Stimulated activated CD4-positive, alpha-beta T cell treated with anti-CD3 and anti-CD28 coated beads, Interleukin-4, amount 100 ng/mL, for 24 hours (primary cell): ENCODE results near the gene CCDC146.
A peak's percentile ranks its signal among the peaks of the same experiment; 100 is the strongest.
"Not testable (repeated sequence)": the region's sequence is repeated elsewhere in the genome, so short reads cannot be mapped to it uniquely, and the experiment has no call there.

Source experiments
- DNase-seq: peaks from one replicate; pipeline ENCODE4 v3.0.0-alpha.2; 2020

Gene CCDC146, protein sequence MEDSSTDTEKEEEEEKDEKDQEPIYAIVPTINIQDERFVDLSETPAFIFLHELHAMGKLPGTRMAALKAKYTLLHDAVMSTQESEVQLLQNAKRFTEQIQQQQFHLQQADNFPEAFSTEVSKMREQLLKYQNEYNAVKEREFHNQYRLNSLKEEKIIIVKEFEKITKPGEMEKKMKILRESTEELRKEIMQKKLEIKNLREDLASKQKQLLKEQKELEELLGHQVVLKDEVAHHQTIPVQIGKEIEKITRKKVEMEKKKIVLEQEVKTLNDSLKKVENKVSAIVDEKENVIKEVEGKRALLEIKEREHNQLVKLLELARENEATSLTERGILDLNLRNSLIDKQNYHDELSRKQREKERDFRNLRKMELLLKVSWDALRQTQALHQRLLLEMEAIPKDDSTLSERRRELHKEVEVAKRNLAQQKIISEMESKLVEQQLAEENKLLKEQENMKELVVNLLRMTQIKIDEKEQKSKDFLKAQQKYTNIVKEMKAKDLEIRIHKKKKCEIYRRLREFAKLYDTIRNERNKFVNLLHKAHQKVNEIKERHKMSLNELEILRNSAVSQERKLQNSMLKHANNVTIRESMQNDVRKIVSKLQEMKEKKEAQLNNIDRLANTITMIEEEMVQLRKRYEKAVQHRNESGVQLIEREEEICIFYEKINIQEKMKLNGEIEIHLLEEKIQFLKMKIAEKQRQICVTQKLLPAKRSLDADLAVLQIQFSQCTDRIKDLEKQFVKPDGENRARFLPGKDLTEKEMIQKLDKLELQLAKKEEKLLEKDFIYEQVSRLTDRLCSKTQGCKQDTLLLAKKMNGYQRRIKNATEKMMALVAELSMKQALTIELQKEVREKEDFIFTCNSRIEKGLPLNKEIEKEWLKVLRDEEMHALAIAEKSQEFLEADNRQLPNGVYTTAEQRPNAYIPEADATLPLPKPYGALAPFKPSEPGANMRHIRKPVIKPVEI

DNA sequence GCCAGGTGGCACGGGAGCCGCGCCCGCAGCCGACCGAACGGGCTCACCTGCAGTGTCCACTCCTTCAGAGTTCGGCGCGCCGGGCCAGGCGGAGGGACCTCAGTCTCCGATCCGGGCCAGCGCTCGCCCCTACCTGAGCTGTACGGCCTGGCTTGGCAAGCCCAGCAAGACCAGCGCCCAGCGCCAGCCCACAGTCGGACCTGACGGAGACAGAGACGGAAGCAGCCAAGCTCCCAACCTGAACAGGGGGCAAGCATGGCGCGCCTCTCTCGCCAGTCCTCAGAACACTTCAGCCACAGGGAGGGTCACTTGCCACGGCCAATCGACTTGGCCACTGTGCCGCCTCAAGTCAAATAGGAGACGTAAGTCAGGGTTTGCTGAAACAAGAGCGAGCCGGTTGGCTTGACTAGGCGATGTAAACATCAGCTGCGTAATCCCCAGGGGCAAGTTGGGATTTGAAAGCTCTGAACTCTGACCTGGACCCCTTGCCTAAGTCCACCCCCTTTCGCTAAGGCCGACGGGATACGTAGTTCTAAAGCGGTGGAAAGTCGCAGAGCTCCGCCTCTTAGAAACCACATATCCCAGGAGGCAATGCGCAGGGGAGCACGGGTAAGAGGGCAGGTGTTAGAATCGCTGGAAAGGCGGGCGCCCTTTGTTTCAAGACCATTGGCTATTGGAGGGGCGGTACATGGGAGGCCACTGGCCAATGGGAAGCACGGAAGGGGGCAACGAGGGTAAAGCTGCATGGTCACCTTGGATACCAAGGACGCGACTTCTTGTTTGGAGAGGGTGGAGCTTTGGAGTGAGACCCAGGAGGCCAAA lies at the start of gene CCDC146:
Gene CCDC146 (plus strand): TSS at position 756 of the 822 bp plus-strand sequence. CDS start 45,054 bp downstream, outside the sequence.
- peak; percentile 95 for DNase-seq

DNA sequence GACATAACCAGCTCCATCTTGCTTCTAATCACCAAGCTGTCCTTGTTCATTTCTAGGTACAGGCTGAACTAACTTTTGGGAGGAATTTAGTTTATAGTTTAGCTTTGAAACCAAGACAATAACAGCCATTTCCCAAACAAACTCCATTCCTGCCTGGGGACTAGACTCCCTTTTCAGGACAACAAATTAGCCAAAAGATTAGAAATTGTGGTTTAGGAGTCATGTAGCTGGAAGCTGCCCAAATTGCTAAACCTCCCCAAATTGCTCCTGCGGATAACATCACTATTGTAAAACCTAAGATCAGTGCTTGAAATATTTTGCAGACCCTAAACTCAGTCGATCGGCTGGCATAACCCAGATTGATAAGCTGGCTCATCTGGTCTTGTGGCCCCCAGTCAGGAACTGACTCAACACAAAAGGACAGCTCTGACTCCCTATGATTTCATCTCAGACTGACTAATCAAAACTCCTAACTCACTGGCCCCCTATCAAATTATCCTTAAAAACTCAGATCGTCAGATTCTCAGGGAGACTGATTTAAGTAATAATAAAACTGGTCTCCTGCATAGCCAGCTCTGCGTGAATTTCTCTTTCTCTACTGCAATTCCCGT lies 47.5 kb upstream of the CCDC146 start:
- not testable (repeated sequence) for DNase-seq

GRCh38 chr7:77077060-77077459 lies 45.4 kb upstream of the CCDC146 start:
- DNase-seq, result not testable (repeated sequence)

DNA sequence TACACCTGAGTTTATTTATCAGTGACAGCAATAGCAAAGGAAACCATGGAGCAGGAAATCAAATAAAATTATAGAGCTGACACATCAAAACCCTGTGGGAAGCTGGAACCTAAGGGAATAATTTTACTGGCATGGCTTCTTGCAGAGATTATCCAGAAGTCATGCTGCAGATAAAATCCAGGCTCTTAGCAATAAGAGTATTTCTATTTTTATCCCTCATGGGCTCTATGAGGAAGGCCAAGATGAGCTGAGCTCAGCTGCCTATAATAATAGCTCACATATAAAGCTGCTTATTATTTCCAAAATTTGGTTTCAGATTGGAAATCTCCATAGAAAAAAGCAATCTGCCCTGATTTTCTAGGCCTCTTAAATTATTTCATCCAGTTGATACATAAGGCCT lies 43.3 kb upstream of the CCDC146 start:
- DNase-seq, result not testable (repeated sequence)

DNA sequence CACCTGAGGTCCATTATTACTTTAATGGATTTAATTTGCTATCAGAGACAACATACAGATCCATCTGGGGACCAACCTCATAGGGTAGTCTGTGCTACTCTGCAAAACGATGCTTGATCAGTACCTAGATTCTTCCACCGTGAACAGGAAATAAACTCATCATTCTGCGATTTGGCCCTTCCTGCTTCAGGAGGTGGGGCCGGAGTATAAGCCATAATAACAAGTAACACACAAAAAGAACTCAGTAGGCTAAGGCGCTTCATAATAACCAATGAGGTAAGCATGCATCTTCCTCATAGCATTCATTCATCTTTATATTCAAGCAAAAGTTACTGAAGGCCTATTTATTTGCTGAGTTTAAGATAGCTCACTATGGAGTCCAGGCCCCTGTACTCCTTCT lies 42.8 kb upstream of the CCDC146 start:
- DNase-seq, result not testable (repeated sequence)

GRCh38 chr7:77080236-77080635 lies 42.2 kb upstream of the CCDC146 start:
- not testable (repeated sequence) for DNase-seq

DNA sequence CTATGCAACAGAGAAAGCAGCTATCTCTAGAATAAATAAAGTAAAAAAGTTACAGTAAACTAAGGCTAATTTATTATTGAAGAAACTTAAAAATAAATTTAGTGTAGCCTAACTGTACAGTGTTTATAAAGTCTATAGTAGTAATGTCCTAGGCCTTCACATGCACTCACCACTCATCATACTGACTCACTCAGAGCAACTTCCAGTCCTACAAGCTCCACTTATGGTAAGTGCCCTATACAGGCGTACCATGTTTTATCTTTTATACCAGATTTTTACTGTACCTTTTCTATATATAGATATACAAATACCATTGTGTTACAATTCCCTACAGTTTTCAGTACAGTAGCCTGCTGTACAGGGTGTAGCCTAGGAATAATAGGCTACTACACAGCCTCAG lies 40.2 kb upstream of the CCDC146 start:
- not testable (repeated sequence) for DNase-seq

- DNase-seq, result not testable (repeated sequence)
Observed at GRCh38 chr7:77092301-77092700, 30.1 kb upstream of the CCDC146 start.

DNA sequence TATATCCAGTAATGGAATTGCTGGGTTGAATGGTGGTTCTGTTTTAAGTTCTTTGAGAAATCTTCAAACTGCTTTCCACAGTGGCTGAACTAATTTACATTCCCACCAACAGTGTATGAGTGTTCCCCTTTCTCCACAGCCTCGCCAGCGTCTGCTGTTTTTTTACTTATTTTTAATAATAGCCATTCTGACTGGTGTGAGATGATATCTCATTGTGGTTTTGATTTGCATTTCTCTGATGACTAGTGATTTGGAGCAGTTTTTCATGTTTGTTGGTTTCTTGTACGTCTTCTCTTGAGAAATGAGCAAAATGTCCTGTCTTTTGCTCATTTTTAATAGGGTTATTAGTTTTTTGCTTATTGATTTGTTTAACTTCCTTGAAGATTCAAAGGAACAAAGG lies 21.9 kb upstream of the CCDC146 start:
- DNase-seq, result not testable (repeated sequence)

- DNase-seq, result not testable (repeated sequence)
Observed at GRCh38 chr7:77101187-77101586, 21.2 kb upstream of the CCDC146 start.

- DNase-seq, result not testable (repeated sequence)
Observed at GRCh38 chr7:77102671-77103070, 19.7 kb upstream of the CCDC146 start.

DNA sequence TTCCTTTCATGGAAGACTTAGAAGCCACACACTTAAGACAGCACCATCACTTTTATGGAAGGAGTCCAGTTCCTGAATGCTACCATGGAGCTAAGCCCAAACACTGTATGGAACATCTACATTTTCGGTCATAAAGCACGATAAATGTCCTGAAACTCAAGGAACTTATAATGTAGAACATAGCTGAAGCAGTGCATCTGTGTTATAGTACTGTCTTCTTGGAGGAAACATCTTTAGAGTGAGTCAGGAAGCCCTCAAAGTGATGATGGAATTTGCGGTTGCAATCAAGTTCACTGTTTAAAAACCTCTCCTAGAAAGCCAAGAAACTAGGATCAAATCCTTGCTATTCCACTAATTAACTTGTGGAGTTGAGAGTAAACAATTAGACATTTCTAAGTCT lies 16.5 kb upstream of the CCDC146 start:
- not testable (repeated sequence) for DNase-seq

- not testable (repeated sequence) for DNase-seq
Observed at GRCh38 chr7:77107659-77108058, 14.8 kb upstream of the CCDC146 start.

DNA sequence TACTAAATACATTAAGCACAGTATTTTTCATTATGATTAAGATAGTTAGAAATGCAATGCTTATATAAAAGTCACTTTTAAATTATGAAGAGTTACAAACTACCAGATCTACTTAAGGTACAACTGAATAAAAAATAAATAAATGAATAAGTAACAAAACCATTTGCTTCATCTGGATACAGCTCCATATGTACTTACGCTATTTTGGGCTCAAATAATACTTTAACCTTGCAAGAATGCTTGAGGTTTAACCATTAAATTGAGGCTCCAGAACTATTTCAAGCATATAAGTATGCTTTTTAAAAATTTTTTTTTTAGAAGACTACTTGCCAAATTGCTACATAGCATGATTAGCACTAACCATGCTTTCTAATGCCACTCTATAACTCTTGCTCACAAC lies 14.1 kb upstream of the CCDC146 start:
- DNase-seq, result not testable (repeated sequence)

DNA sequence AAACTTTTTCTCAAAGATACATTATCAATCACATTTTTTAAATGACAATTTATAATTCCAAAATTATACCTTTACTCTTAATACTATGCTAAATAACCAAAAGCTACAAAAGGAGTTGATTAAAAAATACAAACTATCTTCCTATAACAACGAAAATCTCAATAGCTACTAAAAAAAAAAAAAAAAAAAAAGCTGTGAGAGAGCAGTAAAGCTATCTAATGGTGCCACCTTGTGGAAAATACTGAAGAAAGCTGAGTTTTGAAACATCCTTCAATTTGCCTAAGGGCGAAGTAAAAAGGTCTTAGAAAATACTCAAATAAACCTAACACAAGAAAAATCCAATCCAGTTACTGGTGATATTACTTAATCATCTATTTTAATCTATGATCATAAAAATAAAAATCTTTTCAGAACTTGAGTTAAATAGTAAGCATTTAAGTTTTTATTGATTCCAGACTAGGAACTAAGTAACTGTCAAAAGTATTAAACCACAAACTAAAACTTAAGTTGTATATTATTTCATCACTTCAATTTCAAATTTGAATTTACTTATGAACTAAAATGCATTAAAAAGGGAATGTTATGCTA lies 9.6 kb upstream of the CCDC146 start:
- DNase-seq, result not testable (repeated sequence)

GRCh38 chr7:77125486-77125885 lies 3.1 kb downstream of the CCDC146 start:
- not testable (repeated sequence) for DNase-seq

DNA sequence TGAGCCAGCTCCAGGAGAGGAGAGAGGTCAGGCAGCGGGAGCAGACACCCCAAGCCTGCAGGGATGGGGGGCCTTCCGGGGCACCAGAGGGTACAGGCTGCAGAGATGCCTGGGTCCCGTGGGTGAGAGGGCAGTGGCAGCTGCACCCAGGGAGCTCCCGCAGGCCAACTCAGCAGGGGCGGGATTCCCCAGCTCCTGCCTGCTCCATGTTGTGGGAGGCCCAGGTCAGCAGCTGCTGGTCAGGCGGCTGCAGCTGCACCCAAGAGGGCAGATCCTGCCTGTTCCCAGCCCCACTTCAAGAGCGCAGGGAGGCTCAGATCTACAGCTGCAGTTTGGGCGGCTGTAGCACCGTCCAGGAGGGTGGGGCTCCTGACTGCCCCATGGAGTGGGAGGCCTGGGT lies 4.6 kb downstream of the CCDC146 start:
- DNase-seq, result not testable (repeated sequence)

DNA sequence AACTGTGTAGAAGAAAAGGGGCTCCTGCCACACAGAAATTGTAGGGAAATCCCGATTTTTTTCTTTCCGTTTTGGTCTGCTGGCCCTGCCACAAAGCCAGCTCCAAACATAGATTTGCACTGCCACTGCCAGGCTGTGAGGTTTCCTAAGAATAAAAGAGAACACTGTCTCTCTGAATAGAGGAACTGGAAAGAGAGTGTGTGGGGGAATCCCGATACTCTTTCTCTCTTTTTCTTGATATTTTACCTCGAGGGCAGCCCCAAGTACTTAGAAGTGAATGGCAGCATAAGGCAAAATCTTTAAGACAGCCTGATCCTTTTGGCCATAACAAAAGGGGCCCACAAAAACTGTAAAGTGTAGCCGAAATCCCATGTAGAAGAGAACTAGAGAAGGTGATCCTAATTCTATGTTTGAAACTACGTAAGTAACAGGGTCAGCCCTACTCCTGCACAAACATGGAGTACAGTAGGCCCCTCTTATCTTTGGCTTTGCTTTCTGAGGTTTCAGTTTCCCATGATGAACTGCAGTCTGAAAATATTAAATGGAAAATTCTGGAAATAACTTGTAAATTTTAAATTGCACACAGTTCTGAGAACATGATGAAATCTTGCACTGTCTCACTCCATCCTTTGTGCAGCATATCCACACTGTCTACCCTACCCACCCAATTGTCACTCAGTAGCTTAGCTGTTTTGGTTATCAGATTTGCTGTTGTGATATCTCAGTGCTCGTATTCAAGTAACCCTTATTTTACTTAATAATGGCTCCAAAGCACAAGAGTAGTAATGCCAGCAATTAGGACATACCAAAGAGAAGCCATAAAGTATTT lies 6.4 kb downstream of the CCDC146 start:
- not testable (repeated sequence) for DNase-seq

- DNase-seq, result not testable (repeated sequence)
Observed at GRCh38 chr7:77131781-77132180, 9.4 kb downstream of the CCDC146 start.

- DNase-seq, result not testable (repeated sequence)
Observed at GRCh38 chr7:77138668-77139067, 16.3 kb downstream of the CCDC146 start.

GRCh38 chr7:77140291-77140690 lies 17.9 kb downstream of the CCDC146 start:
- DNase-seq, result not testable (repeated sequence)
